GM21717 (cell line): ENCODE measurements around the gene SLX4IP.

ENCODE experiments used
- ATAC-seq: cut with Tn5 transposase; IDR thresholded peaks from one replicate; pipeline ENCODE4 v1.9.1; 2021; ENCODE audit warnings: mild to moderate bottlenecking, moderate library complexity; ENCODE audit not compliant: unreplicated experiment

Gene SLX4IP

DNA sequence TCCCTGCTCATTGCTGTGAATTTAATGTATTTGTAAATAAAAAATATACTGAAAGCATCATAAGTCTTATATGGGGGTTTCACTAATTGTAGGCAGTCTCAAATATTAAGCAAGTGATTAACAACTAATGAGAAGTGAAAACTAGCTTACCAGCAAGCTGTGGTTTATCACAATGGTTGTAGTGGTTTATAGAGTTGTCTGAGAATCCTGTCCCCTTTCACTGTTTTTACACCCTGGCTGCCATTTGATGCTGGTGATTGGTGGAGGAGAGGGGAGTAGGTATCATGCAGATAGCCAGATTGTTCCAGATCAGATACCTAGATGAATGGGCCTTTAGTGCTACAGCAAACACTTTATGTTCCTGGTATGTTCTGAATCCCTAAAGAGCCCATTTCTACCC is 7.1 kb upstream of the SLX4IP start:
- no peak for ATAC-seq

DNA sequence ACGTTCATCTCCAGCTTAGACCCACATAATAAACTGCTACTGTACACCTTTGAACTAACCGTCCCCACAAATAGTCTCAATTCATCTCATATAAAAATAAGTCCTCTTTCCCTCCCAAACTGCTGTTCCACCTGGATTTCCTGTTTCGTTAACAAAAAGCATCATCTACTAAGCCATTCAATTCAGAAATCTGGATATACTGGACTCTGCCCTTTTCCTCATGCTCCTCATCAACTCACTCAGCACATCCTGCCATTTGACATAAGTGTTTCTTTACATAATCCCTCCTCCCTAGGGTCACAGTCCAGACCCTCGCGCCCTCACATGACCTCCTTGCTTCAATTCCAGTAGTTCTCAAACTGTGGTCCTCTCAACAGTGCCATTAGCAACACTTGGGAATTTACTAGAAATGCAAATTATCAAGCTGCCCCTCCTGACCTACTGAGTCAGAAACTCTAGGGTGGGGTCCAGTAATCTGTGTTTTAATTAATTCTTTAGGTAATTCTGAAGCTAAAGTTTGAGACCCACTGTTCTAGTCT is 5.6 kb upstream of the SLX4IP start:
- ATAC-seq, result no peak

DNA sequence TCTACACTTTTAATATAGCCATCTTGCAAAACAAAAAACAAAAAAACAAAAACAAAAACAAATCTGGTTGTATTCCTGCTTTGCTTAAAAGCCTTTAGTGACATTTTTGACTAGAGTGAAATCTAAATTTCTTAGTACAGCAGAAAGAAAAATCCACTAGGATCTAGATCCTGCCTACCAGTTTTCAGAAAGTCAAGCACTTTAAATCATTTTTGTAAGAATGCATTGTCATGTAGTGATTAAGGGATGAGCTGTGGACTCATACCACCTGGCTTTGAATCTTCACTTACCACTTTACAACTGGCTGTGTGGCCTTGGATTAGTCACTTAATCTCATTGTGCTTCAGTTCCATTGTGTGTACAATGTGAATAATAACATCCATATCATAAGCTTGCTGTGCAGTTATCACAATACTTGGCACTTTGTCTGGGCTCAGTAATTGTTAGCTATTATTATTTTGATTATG is 5.1 kb upstream of the SLX4IP start:
- ATAC-seq, result no peak

DNA sequence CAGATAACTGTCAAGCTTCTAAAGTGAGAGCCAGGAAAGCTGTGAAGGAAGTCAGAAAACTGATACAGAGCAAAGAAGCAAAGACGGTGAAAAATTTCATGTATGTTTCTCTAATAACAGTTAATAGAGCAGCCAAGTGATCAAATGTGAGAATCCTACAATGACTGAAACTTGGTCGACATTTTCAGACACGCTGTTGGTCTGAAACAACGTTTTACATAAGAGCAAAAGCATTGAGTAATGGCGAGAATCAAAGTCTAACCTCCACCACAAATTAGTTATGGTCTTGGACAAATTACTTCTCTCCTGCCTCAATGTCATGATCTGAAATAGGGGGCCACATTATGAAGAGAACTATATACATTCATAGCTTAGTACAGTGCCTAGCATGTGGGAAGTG is 4.4 kb upstream of the SLX4IP start:
- no peak for ATAC-seq

DNA sequence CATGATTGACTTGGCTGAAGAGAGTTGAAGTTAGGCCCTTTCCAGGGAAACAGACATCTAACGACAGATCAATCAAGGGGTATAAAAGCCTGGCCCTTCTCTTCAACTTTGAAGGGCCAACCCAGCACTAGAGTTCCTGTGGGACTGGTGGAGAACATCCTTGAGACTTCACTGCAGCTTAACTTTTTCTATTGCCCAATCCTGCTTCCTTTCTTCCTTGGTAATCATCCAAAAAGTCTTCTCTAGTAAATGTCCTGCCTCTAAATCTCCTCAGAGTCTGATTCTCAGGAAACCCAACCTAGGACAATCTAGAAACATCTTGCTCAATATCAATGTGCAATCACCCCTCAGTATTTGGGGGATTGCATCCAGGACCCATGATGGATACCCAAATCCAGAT is 3.0 kb upstream of the SLX4IP start:
- no peak for ATAC-seq

DNA sequence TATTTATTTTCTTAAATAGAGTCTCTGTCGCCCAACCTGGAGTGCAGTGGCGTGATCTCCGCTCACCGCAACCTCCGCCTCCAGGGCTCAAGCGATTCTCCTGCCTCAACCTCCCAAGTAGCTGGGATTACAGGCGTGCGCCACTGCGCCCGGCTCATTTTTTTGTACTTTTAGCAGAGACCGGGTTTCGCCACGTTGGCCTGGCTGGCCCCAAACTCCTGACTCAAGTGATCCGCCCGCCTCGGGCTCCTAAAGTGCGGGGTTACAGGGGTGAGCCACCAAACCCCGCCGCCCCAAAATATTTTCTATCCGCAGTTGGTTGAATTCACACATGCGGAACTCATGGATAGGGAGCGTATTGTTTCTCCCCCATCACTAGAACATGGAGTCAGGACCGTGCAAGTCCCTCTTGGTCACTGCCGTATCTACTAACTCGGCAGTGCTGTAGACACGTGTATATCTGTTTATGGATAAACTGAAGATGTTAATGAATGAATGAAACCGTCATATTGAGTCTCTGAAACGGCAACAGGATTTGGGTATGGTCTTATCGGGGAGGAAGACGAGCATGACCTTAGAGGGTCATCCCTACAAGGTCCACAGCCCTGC is 2.0 kb upstream of the SLX4IP start:
- no peak for ATAC-seq

DNA sequence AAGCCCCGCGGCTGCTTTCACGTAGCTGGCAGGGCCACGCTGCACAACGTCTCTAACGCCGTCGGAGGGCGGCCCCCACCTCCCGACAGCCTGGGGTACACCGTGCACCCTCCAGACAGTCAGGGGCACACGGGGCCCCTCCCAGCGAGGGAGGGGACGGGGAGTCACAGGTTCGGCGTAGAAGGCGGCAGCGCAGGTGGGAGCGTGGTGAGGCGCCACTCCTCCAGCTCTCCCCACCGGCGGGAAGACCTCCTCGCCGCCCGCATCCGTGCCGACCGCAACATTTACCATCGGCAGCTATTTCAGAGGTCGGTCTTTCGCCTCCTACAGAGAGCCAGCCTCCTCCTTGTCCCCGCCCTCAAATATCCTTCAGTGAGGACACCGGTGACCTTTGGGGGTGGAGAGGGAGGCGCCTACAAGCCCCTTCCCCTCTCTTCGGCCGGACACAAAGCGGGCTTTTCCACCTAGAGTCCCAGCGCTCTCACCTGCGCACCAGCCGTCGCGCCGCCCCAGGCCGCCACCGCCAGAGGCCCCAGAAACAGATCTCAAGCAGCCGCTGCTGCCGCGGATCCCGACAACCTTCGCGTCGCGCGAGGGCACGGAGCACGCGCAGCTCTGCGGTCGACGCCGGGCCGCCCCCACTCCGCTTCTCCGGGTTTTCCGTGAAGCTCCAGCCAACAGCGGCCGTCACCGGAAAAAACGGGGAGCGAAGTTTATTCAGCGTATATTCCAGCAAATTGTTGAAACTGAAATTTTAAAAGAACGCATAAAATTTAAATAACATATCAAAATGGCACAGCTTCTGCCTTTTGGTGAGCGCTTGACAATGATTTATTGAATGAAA is 1.3 kb upstream of the SLX4IP start, which contains the start of gene MKKS:
Gene MKKS (minus strand): TSS at position 600 of the 844 bp plus-strand sequence. CDS start 20,708 bp downstream, outside the sequence.
- peak; percentile 62 for ATAC-seq

DNA sequence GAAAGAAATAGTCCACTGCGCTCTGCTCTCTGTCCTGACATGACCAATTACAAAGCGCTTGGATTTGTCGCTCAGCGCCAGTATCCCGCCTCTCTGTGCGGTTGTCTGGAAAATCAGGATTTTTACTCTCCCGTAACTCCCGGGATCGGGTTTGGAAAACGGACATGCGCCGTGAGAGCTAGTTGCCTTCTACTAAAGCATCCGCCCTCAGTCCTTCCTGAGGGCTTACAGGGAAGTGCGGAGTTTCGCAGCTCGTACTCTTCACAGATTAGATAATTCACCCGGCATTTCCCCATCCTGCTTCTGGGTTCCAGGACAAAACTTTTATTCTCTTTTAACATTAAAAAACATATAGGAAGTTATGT is 656 bp upstream of the SLX4IP start:
- peak; percentile 43 for ATAC-seq

DNA sequence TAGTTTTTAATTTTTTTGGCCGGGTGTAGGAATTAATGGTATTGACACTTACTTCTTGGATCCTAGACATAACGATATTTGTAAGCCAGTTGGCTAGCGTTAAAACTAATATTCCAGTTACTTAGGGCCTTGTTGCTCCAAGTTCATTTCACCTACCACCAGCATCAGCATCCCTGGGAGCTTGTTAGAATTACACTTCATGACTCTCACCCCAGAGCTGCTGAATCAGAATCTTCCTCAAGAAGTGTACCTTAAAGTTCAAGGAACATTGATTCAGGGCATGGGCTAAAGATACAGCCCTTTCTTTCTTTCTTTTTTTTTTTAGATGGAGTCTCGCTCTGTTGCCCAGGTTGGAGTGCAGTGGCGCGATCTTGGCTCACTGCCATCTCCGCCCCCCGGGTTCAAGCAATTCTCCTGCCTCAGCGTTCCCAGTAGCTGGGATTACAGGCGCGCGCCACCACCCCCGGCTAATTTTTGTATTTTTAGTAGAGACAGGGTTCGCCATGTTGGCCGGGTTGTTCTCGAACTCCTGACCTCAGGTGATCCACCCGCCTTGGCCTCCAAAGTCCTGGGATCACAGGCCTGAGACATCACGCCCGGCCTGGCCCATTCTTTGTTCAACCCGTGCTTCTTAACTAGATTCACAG is 1.1 kb downstream of the SLX4IP start:
- ATAC-seq, result no peak

DNA sequence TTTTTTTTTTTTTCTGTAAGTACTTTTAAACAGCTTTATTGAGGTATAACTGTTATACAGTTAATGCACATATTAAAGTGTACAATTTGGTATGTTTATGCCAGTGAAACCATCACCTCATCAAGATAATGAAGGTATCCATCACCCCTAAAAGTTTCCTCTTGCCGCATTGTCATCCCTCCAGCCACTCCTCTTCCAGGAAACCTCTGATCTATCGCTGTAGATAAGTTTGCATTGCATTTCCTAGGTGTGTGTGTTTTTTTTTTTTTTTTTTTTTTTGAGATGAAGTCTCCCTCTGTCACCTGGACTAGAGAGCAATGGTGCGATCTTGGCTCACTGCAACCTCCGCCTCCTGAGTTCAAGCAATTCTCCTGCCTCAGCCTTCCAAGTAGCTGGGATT is 3.1 kb downstream of the SLX4IP start:
- ATAC-seq, result no peak

DNA sequence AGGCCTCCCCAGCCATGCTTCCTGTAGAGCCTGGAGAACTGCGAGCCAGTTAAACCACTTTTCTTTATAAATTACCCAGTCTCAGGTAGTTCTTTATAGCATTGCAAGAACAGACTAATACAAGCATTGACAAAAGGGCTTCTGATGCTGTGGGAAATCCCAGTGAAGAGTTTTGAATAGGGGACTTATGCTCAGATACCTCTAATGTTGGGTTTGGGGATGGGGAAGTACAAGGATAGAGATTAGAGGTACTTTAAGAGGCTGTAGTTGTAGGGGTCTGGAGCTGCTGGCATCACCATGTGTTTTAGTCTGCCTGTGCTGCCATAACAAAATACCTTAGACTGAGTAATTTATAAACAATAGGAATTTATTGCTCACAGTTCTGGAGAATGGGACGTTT is 8.8 kb downstream of the SLX4IP start:
- ATAC-seq, result no peak

DNA sequence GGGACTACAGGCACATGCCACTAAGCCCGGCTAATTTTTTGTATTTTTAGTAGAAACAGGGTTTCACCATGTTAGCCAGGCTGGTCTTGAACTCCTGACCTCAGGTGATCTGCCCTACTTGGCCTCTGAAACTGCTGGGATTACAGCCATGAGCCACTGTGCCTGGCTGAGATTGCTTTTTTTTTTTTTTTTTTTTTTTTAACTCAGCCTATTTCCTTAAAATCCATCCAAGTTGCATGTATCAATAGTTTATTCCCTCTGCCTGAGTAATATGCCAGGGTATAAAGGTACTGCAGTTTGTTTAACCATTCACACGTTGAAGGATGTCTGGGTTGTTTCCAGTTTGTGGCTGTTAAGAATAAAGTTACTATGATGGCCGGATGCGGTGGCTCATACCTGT is 10.7 kb downstream of the SLX4IP start:
- no peak for ATAC-seq

DNA sequence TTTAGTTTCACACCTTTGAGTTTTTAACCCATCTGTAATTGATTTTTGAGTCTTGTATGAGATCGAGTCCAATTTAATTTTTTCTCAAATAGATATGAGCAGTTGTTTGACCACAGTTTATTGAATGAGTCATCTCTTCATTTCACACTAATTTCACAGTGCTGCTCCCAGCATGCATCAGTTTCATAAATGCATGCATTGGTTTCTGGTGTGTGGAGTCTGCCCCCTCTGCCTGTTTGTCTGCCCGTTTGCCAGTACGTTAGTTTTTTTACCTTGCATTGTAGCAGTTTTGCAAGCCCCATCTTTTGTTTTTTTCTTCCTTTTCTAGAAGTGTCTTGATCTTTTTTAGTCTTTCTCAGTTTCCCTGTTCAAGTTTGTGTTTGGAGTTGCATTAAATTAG is 11.9 kb downstream of the SLX4IP start:
- ATAC-seq, result peak; percentile 96

DNA sequence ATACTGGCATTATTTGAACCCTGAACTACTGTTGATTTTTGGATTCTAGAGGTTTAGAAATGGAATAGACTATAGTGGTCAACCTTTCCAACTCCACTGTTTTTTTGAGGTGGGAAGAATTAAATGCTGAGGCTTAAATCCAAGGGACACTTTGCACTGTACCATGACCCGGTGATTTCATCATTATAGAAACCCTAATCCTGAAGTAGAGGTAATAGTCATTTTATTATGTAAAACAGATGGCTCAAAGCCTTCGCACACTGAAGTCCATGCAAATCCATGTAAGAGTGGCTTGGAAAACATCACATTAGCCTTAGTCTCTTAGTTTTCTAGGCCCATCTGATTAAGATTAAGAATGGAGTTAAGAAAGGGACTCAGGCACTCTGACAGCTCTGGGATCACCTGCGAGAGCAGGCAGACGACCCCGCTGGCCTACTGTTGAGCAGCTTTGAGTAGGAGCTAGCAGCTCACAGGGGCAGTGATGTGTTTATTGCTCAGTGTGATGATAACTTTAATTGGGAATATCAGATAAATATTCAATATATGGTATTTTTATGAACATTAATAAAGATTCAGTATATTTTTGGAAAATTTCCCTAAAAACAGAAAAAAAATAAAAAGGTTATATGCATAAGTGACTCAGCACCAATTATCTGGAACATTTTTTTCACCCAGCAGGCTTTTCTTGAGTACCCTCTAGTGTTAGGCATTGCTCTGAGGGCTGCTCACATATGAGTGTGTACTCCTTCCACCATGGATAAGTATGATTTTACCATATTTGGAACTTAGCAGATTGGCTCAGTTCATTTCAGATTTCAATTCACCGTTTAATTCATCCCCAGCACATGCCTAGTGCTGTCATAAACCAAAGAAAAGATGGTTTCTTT is 13.4 kb downstream of the SLX4IP start:
- no peak for ATAC-seq

DNA sequence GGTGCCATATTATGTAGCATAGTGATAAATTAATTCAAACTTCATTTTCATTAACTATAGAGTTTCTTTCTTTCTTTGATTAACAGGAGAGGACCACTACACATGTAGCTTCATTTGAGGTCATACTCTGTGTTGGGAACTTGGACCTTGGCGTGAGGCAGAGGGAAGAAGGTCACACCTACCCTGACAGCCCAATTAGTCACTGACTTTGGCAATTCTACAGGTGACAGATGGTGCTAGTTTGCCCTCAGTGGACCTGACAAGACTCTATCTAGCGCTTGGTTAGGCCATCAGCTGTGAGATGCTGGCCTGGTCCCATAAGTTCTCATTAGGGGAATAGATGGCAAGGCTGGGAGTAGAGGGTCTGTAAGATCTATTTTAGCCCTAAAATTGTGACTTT is 14.2 kb downstream of the SLX4IP start:
- ATAC-seq, result no peak

DNA sequence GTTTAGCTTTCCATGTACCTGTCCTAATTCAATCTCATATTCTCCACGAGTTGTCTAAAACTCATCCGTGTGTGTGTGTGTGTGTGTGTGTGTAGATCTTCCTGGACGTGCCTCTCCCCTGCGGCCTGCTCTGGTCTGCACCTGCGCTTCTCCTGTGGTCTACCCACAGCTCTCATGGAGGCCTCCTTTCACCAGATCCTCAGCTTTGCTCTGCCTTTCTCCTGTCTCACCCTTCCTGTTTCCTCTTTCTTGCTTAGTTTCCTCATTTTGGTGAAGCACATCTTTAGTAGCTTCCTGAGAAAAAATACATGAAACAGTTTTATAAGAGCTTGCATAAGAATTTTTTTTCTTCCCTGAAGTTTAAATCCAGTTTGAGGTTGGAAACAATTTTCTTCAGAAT is 18.1 kb downstream of the SLX4IP start:
- ATAC-seq, result peak; percentile 90

DNA sequence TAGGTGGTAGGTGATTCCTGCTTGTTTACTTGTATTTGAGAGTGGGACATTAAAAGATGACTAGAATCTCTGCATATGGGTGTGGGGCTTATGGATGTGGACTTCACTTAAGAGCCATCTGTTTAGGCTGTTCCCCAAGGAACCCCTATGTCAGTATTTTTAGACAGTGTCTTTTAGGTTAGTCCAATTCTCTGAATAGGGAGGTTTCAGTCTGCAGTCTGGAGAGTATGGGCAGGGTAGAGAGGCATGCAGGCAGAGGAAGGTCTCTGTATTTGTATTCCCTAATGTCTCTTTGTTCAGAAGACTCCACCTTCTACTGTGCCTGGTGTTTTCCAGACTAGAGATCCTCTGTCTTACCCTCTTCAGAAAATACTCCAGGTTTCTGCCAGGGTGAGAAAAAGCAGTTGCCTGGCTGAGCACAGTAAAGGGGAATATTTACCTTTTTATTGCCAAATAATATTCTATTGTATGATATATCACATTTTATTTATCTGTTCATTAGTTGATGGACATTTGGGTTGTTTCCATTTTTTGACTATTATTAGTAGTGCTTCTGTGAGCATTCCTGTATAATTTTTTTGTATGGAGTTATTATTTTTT is 19.1 kb downstream of the SLX4IP start:
- ATAC-seq, result no peak

DNA sequence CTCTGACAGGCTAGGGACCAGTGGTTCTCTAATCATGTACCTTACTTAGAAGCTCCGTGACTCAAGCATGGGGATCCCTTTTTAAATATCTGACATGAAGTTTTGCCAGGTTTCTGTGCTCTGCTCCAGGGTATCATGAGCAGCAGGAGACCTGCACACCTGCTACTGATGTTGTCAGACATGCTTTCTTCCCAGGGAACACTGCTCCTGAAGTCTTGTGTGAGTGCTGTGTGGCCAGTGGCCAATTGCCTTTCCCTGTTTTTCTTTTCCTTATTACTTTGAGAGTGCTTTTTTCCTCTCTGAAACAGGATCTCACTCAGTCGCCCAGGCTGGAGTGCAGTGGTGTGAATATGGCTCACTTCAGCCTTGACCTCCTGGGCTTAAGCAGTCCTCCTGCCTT is 26.4 kb downstream of the SLX4IP start:
- no peak for ATAC-seq

DNA sequence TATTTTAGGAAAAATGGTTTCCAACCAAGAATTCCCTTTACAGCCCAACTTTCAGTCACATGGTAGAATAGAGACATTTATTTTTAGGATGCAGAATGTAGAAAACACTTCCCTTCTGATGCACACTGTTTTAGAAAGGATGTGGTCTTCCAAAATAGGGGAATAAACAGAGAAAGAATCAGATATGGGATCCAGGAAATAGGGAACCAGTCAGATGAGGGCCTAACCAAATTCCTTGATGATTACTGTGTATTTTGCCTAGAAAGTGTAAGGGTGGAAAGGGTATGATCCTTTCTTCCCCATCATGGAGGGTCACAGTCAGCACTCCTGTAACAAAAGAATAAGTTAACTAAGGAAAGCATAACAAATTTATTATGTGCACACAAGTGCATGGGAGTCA is 27.4 kb downstream of the SLX4IP start:
- ATAC-seq, result no peak

DNA sequence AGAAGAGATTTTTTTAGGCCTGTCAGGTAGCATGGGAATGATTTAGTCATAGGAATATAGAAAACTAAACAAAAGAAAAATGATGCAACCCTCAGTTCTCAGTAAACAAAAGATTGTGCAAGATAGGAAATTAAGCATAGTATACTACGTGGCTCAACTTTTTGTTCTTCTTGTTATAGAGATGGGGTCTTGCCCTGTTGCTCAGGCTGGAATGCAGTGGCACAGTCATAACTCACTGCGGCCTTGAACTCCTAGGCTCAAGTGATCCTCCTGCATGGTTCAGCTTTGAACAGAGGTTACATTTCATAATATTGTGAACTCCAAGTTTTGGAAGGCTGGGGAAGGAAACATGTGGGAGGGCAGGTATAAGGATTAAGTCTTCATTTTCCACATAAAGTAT is 28.5 kb downstream of the SLX4IP start:
- ATAC-seq, result no peak
